ENCODE measurements around the gene RNFT1.

DNA sequence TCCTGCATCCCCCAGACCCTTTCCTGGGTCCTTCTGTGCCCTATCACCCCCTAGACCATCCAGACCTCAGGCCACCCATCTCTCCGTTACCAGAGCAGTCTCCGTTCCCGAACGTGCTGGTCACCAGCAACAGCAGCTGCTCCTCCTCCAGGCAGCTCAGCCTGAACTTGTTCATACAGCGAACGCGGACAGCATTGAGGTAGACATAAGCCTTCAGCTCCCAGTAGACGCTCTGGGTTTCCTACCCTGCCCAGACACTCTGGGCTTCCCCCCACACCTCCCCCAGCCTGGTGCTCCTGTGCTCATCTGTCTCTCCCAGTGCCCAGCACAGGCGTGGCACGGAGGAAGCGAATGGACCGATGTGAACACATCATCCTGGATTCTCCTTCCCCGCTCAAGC lies 41.6 kb upstream of the RNFT1 start:
- TF ChIP-seq CTCF (IDR thresholded peaks at IDR 0.05; ENCODE audit: extremely low read depth in 1 of 2, insufficient read depth in 1 of 2, low read depth in 1 of 2, low read length in 2 of 2): no peak
- TF ChIP-seq POLR2AphosphoS5 (IDR thresholded peaks at IDR 0.05; ENCODE audit: insufficient read depth, low read depth, low read length): no peak
- no peak for TF ChIP-seq JUN (IDR thresholded peaks at IDR 0.05; ENCODE audit: borderline replicate concordance, insufficient read depth, insufficient read length, low read depth)
- no peak for TF ChIP-seq POLR2A (IDR thresholded peaks at IDR 0.05; ENCODE audit: low read depth, low read length)
- TF ChIP-seq EZH2 (IDR thresholded peaks at IDR 0.05; ENCODE audit: borderline replicate concordance, low read depth, low read length, severe bottlenecking): no peak
- no peak for TF ChIP-seq MAX (IDR thresholded peaks at IDR 0.05; ENCODE audit: insufficient read depth, insufficient read length)
- TF ChIP-seq FOS (IDR thresholded peaks at IDR 0.05; ENCODE audit: borderline replicate concordance, insufficient read depth, low read length): no peak
- no peak for TF ChIP-seq GATA2 (IDR thresholded peaks at IDR 0.05; ENCODE audit: insufficient read depth, insufficient read length, low read depth, low read length)
